ENCODE measurements around the gene GALNT11.
"Not testable (repeated sequence)": the region's sequence is repeated elsewhere in the genome, so short reads cannot be mapped to it uniquely, and the experiment has no call there.

- peak; percentile 18 to 32 (median 24) for TF ChIP-seq CTCF (optimal IDR thresholded peaks at IDR 0.05 in 1 of 3, IDR thresholded peaks at IDR 0.05 in 1 of 3, conservative IDR thresholded peaks at IDR 0.05 in 1 of 3; ENCODE audit: extremely low read depth in 1 of 3, insufficient read depth in 2 of 3, low read length in 3 of 3)
- not testable (repeated sequence) for TF ChIP-seq EZH2 (IDR thresholded peaks at IDR 0.05; ENCODE audit: low read length)
Observed at GRCh38 chr7:152030059-152030458, 4.6 kb downstream of the GALNT11 start.
